K562 (cell line): ENCODE measurements around the gene IFI6. TPM values are rescaled to one million over a fixed set of nuclear protein-coding genes. Genes with fewer than 3 reads are reported as not detected.

ENCODE experiments used
- ATAC-seq: fragments of 200-7000 bp; cut with Tn5 transposase; 3 replicates; pipeline ENCODE4 v1.9.1; 2020; ENCODE audit warnings: moderate library complexity
- BruUV-seq: library from RNA; stranded (reverse); fragments of 400-500 nt; replicated peaks from 2 replicates; lab custom pipeline; 2021; lab: Mats Ljungman, UMichigan
- CTCF ChIA-PET: fragments of 300-600 bp; formaldehyde crosslinking; extraction: SDS; loops from one replicate; lab custom pipeline; 2021; ENCODE audit warnings: low intra/inter-chr PET ratio; lab: Yijun Ruan, JAX
- POLR2A ChIA-PET: fragments of 300-600, 350-650 bp; sonication (Branson Sonifier 250); formaldehyde crosslinking; extraction: SDS; loops from one replicate; lab custom pipeline; 2021; ENCODE audit warnings: antibody characterized with exemption, inconsistent platforms; lab: Yijun Ruan, JAX
- DNase-seq, 4 experiments: peaks; one replicate each; pipeline versions ENCODE4 v3.0.0 to v3.0.0-alpha.2; 2011 to 2018; ENCODE audit warnings: low spot score in 3 of 4, mixed read lengths in 3 of 4; ENCODE audit errors: extremely low read depth in 1 of 4
- FAIRE-seq: peaks from 2 replicates; lab custom pipeline; 2011; peaks lifted over from hg19 to GRCh38; lab: Jason Lieb, UNC
- H2AFZ ChIP-seq: 2 replicates; pipeline ENCODE4 v1.6.0; 2011; ENCODE audit warnings: low read depth, low read length, control low read depth, inconsistent platforms
- H3K27ac ChIP-seq: fragments of 200-600 bp; 3 replicates; pipeline ENCODE4 v1.8.0; 2011; ENCODE audit warnings: low read depth, mild to moderate bottlenecking, control low read depth, inconsistent platforms, low read length, moderate library complexity, mixed read lengths; ENCODE audit errors: extremely low read depth
- H3K27me3 ChIP-seq, 2 experiments: fragments of 300-600 bp in 1 of 2; 2 replicates in 1 of 2; 3 replicates in 1 of 2; pipeline versions ENCODE4 v1.6.0 to v1.8.0; 2011; ENCODE audit warnings: inconsistent platforms in 2 of 2, low read length in 2 of 2, mild to moderate bottlenecking in 1 of 2, mixed read lengths in 1 of 2, moderate library complexity in 1 of 2; ENCODE audit not compliant: control insufficient read depth in 2 of 2, insufficient read depth in 2 of 2
- H3K36me3 ChIP-seq: fragments of 300-600 bp; 3 replicates; pipeline ENCODE4 v1.8.0; 2011; ENCODE audit warnings: mild to moderate bottlenecking, low read length, inconsistent platforms; ENCODE audit not compliant: control insufficient read depth, insufficient read depth
- H3K4me1 ChIP-seq, 2 experiments: fragments of 200-600 bp in 1 of 2; replicated peaks in 1 of 2; 2 replicates in 1 of 2; 3 replicates in 1 of 2; pipeline versions ENCODE4 v1.5.1 to v1.8.0; 2011; ENCODE audit warnings: inconsistent platforms in 2 of 2, low read length in 2 of 2, mild to moderate bottlenecking in 1 of 2, mixed read lengths in 1 of 2, moderate library complexity in 1 of 2; ENCODE audit not compliant: control insufficient read depth in 2 of 2, insufficient read depth in 2 of 2
- H3K4me2 ChIP-seq: 2 replicates; pipeline ENCODE4 v1.6.1; 2011; ENCODE audit warnings: low read length, control low read depth, inconsistent platforms, mixed read lengths; ENCODE audit not compliant: insufficient read depth
- H3K4me3 ChIP-seq: fragments of 200-600 bp; sonication (generic), shearing (Covaris generic); 2 replicates; pipeline ENCODE4 v1.5.1; 2016; ENCODE audit warnings: control low read depth, inconsistent platforms
- H3K79me2 ChIP-seq: fragments of 200-600 bp; 3 replicates; pipeline ENCODE4 v1.8.0; 2011; ENCODE audit warnings: low read length, inconsistent platforms; ENCODE audit not compliant: control insufficient read depth, insufficient read depth
- H3K9ac ChIP-seq, 2 experiments: 2 replicates each; pipeline versions ENCODE4 v1.6.0 to v1.6.1; 2011; ENCODE audit warnings: low read depth in 2 of 2, low read length in 2 of 2, control low read depth in 1 of 2, inconsistent platforms in 1 of 2, mild to moderate bottlenecking in 1 of 2, mixed read lengths in 1 of 2; ENCODE audit not compliant: insufficient read depth in 1 of 2
- H3K9me1 ChIP-seq: one replicate; pipeline ENCODE4 v1.6.0; 2011; ENCODE audit warnings: inconsistent platforms, mild to moderate bottlenecking, low read length, moderate library complexity; ENCODE audit not compliant: control insufficient read depth, insufficient read depth
- H3K9me3 ChIP-seq: replicated peaks from 2 replicates; pipeline ENCODE4 v1.5.1; 2011; ENCODE audit warnings: low read depth, low read length, inconsistent platforms; ENCODE audit not compliant: control insufficient read depth, insufficient read depth
- H4K20me1 ChIP-seq: replicated peaks from 2 replicates; pipeline ENCODE4 v1.6.1; 2011; ENCODE audit warnings: low read length, inconsistent platforms, mixed read lengths; ENCODE audit not compliant: control insufficient read depth, insufficient read depth
- DIDO1 ChIP-seq: fragments of 450-650 bp; IDR thresholded peaks from 2 replicates; pipeline ENCODE4 v1.6.1; 2016; ENCODE audit warnings: low read depth, missing biosample characterization, missing genetic modification characterization
- NEUROD1 ChIP-seq: fragments of 150-350 bp; IDR thresholded peaks from 2 replicates; pipeline ENCODE4 v1.6.1; 2014; ENCODE audit warnings: borderline replicate concordance, low read length, low read depth; ENCODE audit not compliant: partially characterized antibody
- PBX2 ChIP-seq, 2 experiments: IDR thresholded peaks in 1 of 2; conservative IDR thresholded peaks in 1 of 2; 2 replicates each; pipeline ENCODE4 v1.6.1; 2016; ENCODE audit warnings: low read depth in 2 of 2, mild to moderate bottlenecking in 1 of 2, missing compliant biosample characterization in 1 of 2, missing genetic modification characterization in 1 of 2, moderate library complexity in 1 of 2
- PKNOX1 ChIP-seq: fragments of 450-650 bp; IDR thresholded peaks from 2 replicates; pipeline ENCODE4 v1.6.1; 2016
- ZNF121 ChIP-seq: sonication (generic); formaldehyde crosslinking; conservative IDR thresholded peaks from 2 replicates; pipeline ENCODE4 v1.8.0; 2022; ENCODE audit warnings: missing genetic modification reagents
- ZNF253 ChIP-seq: fragments of 250-450 bp; sonication (Bioruptor Pico); conservative IDR thresholded peaks from 2 replicates; pipeline ENCODE4 v1.6.1; 2021; ENCODE audit warnings: mild to moderate bottlenecking
- WGBS: fragments of 100-300 bp; shearing (Covaris generic); methylation state at CpG from one replicate; pipeline ENCODE4 v1.1.6; 2016; ENCODE audit warnings: low coverage, mixed read lengths; ENCODE audit not compliant: insufficient coverage; ENCODE audit errors: missing lambda C conversion rate; 5-methylcytosine and 5-hydroxymethylcytosine counted together
- in situ Hi-C: fragments of 300-500 bp; cut with MboI; formaldehyde crosslinking; loops from 4 replicates; pipeline ENCODE4 v1.15.0; 2018; ENCODE audit warnings: inconsistent platforms, mixed read lengths
- intact Hi-C: fragments of 100-400 bp; cut with micrococcal nuclease; formaldehyde crosslinking; loops from 2 replicates; pipeline ENCODE4 v1.14.2; 2022
- polyA plus RNA-seq, 8 experiments: library from polyadenylated mRNA; depleted of rRNA in 4 of 8; stranded (reverse) in 5 of 8; unstranded in 3 of 8; fragments of >200 nt; fragmentation: Nextera tagmentation in 2 of 8; fragmentation: Illumina TruSeq in 1 of 8; extraction: Ambion mirVana in 2 of 8; extraction: Trizol in 1 of 8; gene quantifications; 2 replicates each; pipeline versions ENCODE4 v1.2.1 to v1.2.3, GENCODE V29; 2011 to 2014; ENCODE audit warnings: inconsistent platforms in 1 of 8, missing spikeins in 1 of 8
- total RNA-seq, 7 experiments: library from RNA; depleted of rRNA in 6 of 7; stranded (reverse); fragments of >200 nt in 6 of 7; fragmentation: Illumina TruSeq in 2 of 7; extraction: Trizol in 2 of 7; gene quantifications; 2 replicates each; pipeline versions ENCODE4 v1.2.1 to v1.2.3, GENCODE V29; 2011 to 2021; ENCODE audit warnings: low replicate concordance in 1 of 7
- TF ChIP-seq, protein P1 (sequence below): fragments of 200-800 bp; sonication (Bioruptor generic); IDR thresholded peaks from 2 replicates; pipeline ENCODE4 v1.6.1; 2017; ENCODE audit warnings: missing genetic modification characterization, missing compliant biosample characterization
- TF ChIP-seq, protein P2 (sequence below), 2 experiments: fragments of 450-650 bp; conservative IDR thresholded peaks; 2 replicates each; pipeline ENCODE4 v1.6.1; 2017; ENCODE audit warnings: mild to moderate bottlenecking in 2 of 2, moderate library complexity in 2 of 2

IFI6 gene
- total and polyA plus RNA-seq, 9 of the 15 experiments (the other 6 are each of a cell fraction or from before 2014, with no cell fraction given): 0.17 to 4.5 (median 2.2) TPM

DNA sequence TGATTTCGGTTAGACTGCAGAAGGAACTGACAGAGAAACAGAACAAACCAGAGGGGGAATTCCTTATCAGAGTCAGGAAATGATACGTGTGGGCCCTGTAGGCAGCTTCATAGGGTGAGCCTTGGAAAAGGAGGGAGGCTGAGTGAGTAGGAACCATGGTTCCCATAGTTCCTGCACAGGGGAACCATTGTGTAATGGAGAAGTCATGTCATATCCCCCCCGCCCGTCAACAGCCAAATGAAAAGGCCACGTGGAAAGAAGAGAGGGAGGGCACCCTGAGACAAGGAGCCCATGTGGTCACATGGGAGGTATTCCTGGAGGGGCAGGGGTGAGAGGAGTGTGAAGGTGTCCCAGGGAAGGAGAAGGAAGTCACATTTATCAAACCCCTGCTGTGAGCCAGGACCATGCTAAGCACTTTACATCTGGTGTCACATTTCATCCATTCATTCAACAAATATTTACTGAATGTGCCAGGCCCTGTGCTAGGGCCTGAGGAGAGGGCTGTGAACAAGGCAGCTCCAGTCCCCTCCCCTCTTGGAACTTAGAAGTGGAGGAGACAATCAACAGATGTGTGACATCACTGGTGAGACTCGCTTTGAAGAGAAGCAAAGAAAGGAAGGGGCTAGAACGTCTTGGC is 21.3 kb downstream of the IFI6 start:
- in situ Hi-C loops (no loop called here), intact Hi-C loops (no loop called here)
- Histone ChIP-seq H3K9me3 (no peaks in the 10 kb centered on the region), H3K79me2 (no peaks in the 10 kb centered on the region), H3K4me1 (peaks cover 22 to 24% of the 10 kb centered on the region in 2 experiments; a peak in 4 of 5 replicates), H4K20me1 (no peaks in the 10 kb centered on the region), H3K4me2 (peak overlapping the region; percentile 31; the same call in 1 of the 2 replicates), H3K36me3 (no peaks in the 10 kb centered on the region), H3K4me3 (no peak overlapping the region), H3K27ac (peak overlapping the region; percentile 54), H2AFZ (peak overlapping the region; percentile 97), H3K9ac (peak overlapping the region; percentile 28 to 36; a peak in 3 of 4 replicates), H3K9me1 (no peaks in the 10 kb centered on the region), H3K27me3 (no peaks in the 10 kb centered on the region)
- peak; percentile 61 for ATAC-seq
- POLR2A ChIA-PET: interaction anchor here (0.7 to 1.8 kb wide), 5 partner anchors 8 to 931 kb away, joined by 3 to 4 read pairs (median 3); partner anchors contain the start of genes AHDC1, FGR and IFI6
- peak; percentile 74 for FAIRE-seq
- peak in 2 of 4 experiments; percentile 37 to 55 for DNase-seq
- CTCF ChIA-PET: interaction anchor here (0.6 kb wide), 1 partner anchor 197 kb away, joined by 4 read pairs; no protein-coding TSS in a partner anchor
- 20% methylated on average over 7 of the region's 7 CpGs for WGBS
- BruUV-seq: no TSS peak
- no peak for TF ChIP-seq ZNF253 (CRISPR knock-in tag)
- no peak for TF ChIP-seq ZNF121
- TF ChIP-seq, protein P1, sequence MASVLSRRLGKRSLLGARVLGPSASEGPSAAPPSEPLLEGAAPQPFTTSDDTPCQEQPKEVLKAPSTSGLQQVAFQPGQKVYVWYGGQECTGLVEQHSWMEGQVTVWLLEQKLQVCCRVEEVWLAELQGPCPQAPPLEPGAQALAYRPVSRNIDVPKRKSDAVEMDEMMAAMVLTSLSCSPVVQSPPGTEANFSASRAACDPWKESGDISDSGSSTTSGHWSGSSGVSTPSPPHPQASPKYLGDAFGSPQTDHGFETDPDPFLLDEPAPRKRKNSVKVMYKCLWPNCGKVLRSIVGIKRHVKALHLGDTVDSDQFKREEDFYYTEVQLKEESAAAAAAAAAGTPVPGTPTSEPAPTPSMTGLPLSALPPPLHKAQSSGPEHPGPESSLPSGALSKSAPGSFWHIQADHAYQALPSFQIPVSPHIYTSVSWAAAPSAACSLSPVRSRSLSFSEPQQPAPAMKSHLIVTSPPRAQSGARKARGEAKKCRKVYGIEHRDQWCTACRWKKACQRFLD (CRISPR knock-in tag): peak; percentile 72; the same call in 1 of the 2 replicates
- TF ChIP-seq, protein P2, sequence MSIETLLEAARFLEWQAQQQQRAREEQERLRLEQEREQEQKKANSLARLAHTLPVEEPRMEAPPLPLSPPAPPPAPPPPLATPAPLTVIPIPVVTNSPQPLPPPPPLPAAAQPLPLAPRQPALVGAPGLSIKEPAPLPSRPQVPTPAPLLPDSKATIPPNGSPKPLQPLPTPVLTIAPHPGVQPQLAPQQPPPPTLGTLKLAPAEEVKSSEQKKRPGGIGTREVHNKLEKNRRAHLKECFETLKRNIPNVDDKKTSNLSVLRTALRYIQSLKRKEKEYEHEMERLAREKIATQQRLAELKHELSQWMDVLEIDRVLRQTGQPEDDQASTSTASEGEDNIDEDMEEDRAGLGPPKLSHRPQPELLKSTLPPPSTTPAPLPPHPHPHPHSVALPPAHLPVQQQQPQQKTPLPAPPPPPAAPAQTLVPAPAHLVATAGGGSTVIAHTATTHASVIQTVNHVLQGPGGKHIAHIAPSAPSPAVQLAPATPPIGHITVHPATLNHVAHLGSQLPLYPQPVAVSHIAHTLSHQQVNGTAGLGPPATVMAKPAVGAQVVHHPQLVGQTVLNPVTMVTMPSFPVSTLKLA (conservative IDR thresholded peaks at IDR 0.05): peak; percentile 66 to 79
- no peak for TF ChIP-seq PBX2 (CRISPR knock-in tag; IDR thresholded peaks at IDR 0.05; ENCODE audit: low read depth)
- TF ChIP-seq PBX2 (tag; conservative IDR thresholded peaks at IDR 0.05; ENCODE audit: low read depth): 0 out of 2 replicates have a peak, but pooled peaks have one; percentile 15
- TF ChIP-seq DIDO1 (tag): no peak
- peak; percentile 16 for TF ChIP-seq NEUROD1
- peak; percentile 63 for TF ChIP-seq PKNOX1
